Neural progenitor cell (in vitro differentiated cells): ENCODE data around the gene PRAMEF4.

ENCODE experiments used
- EZH2 ChIP-seq: fragments of 200-600 bp; sonication (generic); IDR thresholded peaks from 2 replicates; pipeline ENCODE4 v1.6.1; 2017; ENCODE audit warnings: antibody characterized with exemption, mild to moderate bottlenecking, moderate library complexity
- EZH2phosphoT487 ChIP-seq: fragments of 200-600 bp; sonication (generic); IDR thresholded peaks from 2 replicates; pipeline ENCODE4 v1.6.1; 2017; ENCODE audit warnings: antibody characterized with exemption
- TF ChIP-seq, protein P1 (sequence below): fragments of 200-600 bp; sonication (generic); IDR thresholded peaks from 2 replicates; pipeline ENCODE4 v1.5.1; 2017; ENCODE audit warnings: antibody characterized with exemption, mild to moderate bottlenecking

DNA sequence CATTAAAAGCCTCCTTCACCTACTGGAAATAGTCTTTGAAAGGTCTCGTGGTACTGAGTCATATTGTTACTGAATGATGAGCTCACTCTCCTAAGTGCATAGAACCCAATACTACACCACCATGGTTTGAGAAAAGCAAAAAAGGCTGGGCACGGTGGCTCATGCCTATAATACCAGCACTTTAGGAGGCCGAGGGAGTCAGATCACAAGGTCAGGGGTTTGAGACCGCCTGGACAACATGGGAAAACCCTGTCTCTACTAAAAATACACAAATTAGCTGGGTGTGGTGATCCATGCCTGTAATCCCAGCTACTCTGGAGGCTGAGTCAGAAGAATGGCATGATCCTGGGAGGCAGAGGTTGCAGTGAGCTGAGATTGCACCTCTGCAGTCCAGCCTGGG is 34.2 kb downstream of the PRAMEF4 start:
- TF ChIP-seq, protein P1, sequence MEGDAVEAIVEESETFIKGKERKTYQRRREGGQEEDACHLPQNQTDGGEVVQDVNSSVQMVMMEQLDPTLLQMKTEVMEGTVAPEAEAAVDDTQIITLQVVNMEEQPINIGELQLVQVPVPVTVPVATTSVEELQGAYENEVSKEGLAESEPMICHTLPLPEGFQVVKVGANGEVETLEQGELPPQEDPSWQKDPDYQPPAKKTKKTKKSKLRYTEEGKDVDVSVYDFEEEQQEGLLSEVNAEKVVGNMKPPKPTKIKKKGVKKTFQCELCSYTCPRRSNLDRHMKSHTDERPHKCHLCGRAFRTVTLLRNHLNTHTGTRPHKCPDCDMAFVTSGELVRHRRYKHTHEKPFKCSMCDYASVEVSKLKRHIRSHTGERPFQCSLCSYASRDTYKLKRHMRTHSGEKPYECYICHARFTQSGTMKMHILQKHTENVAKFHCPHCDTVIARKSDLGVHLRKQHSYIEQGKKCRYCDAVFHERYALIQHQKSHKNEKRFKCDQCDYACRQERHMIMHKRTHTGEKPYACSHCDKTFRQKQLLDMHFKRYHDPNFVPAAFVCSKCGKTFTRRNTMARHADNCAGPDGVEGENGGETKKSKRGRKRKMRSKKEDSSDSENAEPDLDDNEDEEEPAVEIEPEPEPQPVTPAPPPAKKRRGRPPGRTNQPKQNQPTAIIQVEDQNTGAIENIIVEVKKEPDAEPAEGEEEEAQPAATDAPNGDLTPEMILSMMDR: no peak
- TF ChIP-seq EZH2 (no peak), EZH2phosphoT487 (no peak)
